ENCODE results near the gene NECAB2. TPM values are rescaled to one million over a fixed set of nuclear protein-coding genes. Genes with fewer than 3 reads are reported as not detected.

The NECAB2 gene
- total RNA-seq, 4 donors from 2014 or later, result not detected

DNA sequence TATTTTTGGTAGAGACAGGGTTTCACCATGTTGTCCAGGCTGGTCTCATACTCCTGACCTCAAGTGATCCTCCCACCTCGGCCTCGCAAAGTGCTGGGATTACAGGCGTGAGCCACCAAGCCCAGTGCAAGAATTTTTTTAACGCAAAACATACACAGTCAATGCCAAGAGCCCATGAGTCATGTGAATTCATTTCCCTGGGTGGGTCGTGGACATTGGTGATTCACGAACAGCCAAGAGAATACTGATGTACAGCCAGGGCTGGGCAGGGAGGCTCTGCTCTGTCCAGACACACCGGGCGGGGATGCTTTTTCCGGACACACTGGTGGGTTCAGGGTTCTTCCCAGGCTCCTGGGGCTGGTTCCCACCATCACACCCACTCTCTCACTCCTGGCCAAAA lies 56.8 kb downstream of the NECAB2 start:
- no peak overlapping the region for H3K4me3 ChIP-seq
- TF ChIP-seq POLR2A (IDR thresholded peaks at IDR 0.05), result no peak
- TF ChIP-seq CTCF (IDR thresholded peaks at IDR 0.05 in 4 of 5, conservative IDR thresholded peaks at IDR 0.05 in 1 of 5), result no peak

DNA sequence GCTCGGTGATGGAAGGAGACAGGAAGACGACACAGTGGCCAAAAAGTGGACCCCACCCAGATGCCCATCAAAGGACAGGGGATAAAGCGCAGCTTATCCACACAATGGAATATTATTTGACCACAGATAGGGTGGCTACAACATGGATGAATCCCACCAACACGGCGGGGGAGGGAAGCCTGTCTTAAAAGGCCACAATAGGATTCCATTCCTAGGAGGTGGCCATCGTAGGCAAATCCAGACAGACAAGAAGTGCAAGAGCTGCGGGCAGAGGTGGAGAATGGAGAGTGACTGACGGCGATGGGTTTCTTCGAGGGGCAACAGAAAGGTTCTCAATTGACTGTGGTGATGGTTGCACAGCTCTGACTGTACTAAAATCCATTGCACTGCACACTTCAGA lies 58.6 kb downstream of the NECAB2 start:
- in situ Hi-C loops (cut with MboI; ENCODE audit: low sequenced_read_pairs in 4 of 4), result no loop called here
- H3K4me1 ChIP-seq, result no peaks in the 10 kb centered on the region
- H3K27me3 ChIP-seq, result no peaks in the 10 kb centered on the region
- TF ChIP-seq POLR2A (IDR thresholded peaks at IDR 0.05) (no peak), CTCF (IDR thresholded peaks at IDR 0.05 in 4 of 5, conservative IDR thresholded peaks at IDR 0.05 in 1 of 5) (no peak)
- ATAC-seq (no peak), DNase-seq (no peak)
- H3K27ac ChIP-seq, result no peak overlapping the region
- no peaks in the 10 kb centered on the region for H3K36me3 ChIP-seq
- H3K4me3 ChIP-seq, result no peak overlapping the region
- no peaks in the 10 kb centered on the region for H3K9me3 ChIP-seq
- intact Hi-C loops (cut with DNase I; ENCODE audit: low total_unique reads), result no loop called here

More for the DNA sequence above, 56.8 kb downstream of the NECAB2 start:
- ATAC-seq (no peak), DNase-seq (no peak)
- Histone ChIP-seq H3K9me3 (no peaks in the 10 kb centered on the region), H3K27ac (no peak overlapping the region), H3K36me3 (no peaks in the 10 kb centered on the region), H3K27me3 (no peaks in the 10 kb centered on the region), H3K4me1 (no peaks in the 10 kb centered on the region)
- in situ Hi-C loops (cut with MboI; ENCODE audit: low sequenced_read_pairs in 4 of 4), result no loop called here
- intact Hi-C loops (cut with DNase I; ENCODE audit: low total_unique reads), result no loop called here

DNA sequence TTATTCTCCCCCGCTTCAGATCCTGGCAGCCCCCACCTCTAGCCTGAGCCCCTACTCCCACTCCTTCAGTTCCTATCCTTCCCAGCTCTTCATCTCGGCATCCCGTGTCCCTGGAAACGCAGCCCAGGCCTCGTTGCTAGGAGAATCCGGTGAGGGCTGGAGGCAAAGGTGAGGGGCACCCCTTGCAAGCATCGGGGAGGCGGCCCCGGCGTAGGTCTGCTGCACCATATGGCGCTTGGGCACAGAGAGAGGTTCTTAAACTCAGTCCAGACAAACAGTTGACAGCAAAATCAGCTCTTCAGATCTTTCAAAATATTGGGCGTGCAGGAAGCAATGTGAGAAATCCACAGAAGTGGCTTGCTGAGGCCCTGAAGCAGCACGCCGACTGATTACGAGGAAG lies 59.6 kb downstream of the NECAB2 start:
- in situ Hi-C loops (cut with MboI; ENCODE audit: low sequenced_read_pairs in 4 of 4), result no loop called here
- TF ChIP-seq CTCF (IDR thresholded peaks at IDR 0.05 in 4 of 5, conservative IDR thresholded peaks at IDR 0.05 in 1 of 5), result no peak
- no peak for TF ChIP-seq POLR2A (IDR thresholded peaks at IDR 0.05)
- H3K36me3 ChIP-seq, result no peaks in the 10 kb centered on the region
- no peaks in the 10 kb centered on the region for H3K4me1 ChIP-seq
- DNase-seq (no peak), ATAC-seq (no peak)
- no peak overlapping the region for H3K27ac ChIP-seq
- no peak overlapping the region for H3K4me3 ChIP-seq
- H3K27me3 ChIP-seq, result no peaks in the 10 kb centered on the region
- no peaks in the 10 kb centered on the region for H3K9me3 ChIP-seq
- intact Hi-C loops (cut with DNase I; ENCODE audit: low total_unique reads), result no loop called here

DNA sequence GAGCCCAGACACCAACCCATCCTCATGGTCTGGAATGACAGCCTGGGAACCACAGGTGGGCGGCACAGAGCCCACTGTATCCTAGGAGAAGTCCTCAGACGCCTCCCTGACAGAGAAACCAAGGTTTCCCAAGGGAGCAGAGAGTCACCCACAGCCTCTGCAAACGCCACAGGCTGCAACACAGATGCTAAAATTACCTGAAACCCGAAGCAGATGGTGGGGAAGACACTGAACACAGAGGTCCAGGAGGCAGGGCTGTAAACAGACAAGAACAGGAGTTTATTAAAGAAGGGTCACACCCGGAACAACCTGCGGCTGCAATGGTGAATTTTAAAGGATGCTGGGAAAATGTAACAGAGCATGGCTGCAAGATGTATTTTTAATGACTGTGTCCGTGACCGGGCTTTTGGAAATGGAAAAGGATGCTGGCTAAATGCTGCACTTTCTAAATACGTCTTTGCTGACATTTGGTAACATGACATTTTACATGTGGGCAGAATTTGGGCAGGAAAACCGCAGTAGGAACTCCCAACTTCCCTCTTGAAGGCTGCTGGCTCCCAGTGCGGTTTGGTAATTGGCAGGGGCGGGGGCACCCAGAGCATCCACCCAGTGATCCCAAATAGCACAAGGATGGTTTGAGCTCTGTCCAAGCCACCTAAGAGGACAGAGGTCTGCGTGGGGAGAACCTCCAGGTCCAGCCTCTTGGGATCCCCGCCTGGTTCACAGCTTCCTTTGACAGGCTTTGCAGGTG lies 61.4 kb downstream of the NECAB2 start:
- Histone ChIP-seq H3K4me3 (no peak overlapping the region), H3K27ac (no peak overlapping the region), H3K9me3 (no peaks in the 10 kb centered on the region), H3K27me3 (no peaks in the 10 kb centered on the region), H3K36me3 (no peaks in the 10 kb centered on the region), H3K4me1 (no peaks in the 10 kb centered on the region)
- intact Hi-C loops (cut with DNase I; ENCODE audit: low total_unique reads), result no loop called here
- ATAC-seq (no peak), DNase-seq (no peak)
- in situ Hi-C loops (cut with MboI; ENCODE audit: low sequenced_read_pairs in 4 of 4), result no loop called here
- no peak for TF ChIP-seq POLR2A (IDR thresholded peaks at IDR 0.05)
- TF ChIP-seq CTCF (IDR thresholded peaks at IDR 0.05 in 4 of 5, conservative IDR thresholded peaks at IDR 0.05 in 1 of 5), result no peak

GRCh38 chr16:84031556-84031955 lies 63.5 kb downstream of the NECAB2 start:
- Histone ChIP-seq H3K27me3 (no peaks in the 10 kb centered on the region), H3K4me1 (no peaks in the 10 kb centered on the region), H3K36me3 (no peaks in the 10 kb centered on the region), H3K27ac (no peak overlapping the region), H3K4me3 (no peak overlapping the region), H3K9me3 (no peaks in the 10 kb centered on the region)
- DNase-seq (no peak), ATAC-seq (no peak)
- in situ Hi-C loops (cut with MboI; ENCODE audit: low sequenced_read_pairs in 4 of 4) (no loop called here), intact Hi-C loops (cut with DNase I; ENCODE audit: low total_unique reads) (no loop called here)
- no peak for TF ChIP-seq POLR2A (IDR thresholded peaks at IDR 0.05)
- no peak for TF ChIP-seq CTCF (IDR thresholded peaks at IDR 0.05 in 4 of 5, conservative IDR thresholded peaks at IDR 0.05 in 1 of 5)
